ENCODE data around the gene COG5. TPM values are rescaled to one million over a fixed set of nuclear protein-coding genes. Genes with fewer than 3 reads are reported as not detected.

Gene COG5
- polyA plus RNA-seq, 3 donors: 12.7 to 29.0 (median 28.1) TPM

GRCh38 chr7:107209565-107209964, 354.2 kb downstream of the COG5 start:
- WGBS (ENCODE audit: insufficient coverage): 100% methylated on average over 4 of the region's 4 CpGs
- Mint-ChIP-seq H3K4me3 (no peak overlapping the region), H3K27ac (no peak overlapping the region), H3K9me3 (peaks cover 0 to 6% (median 3%) of the 10 kb centered on the region in 7 donors), H3K27me3 (ENCODE audit: low read depth in 3 of 3) (no peaks in the 10 kb centered on the region), H3K36me3 (peaks cover 49 to 69% of the 10 kb centered on the region in 2 donors), H3K4me1 (peaks cover 6% of the 10 kb centered on the region)
- no peak overlapping the region for H2AFZ ChIP-seq (ENCODE audit: insufficient read depth, low read depth, low read length, poor library complexity, severe bottlenecking)
- TF ChIP-seq CTCF (IDR thresholded peaks at IDR 0.05): no peak
- H3K27ac ChIP-seq (ENCODE audit: low read depth in 1 of 2, low read length in 2 of 2): no peak overlapping the region
- H3K9me3 ChIP-seq (replicated peaks in 1 of 2; ENCODE audit: control insufficient read depth in 1 of 2, insufficient read depth in 1 of 2, low read length in 2 of 2): peaks cover 0 to 8% of the 10 kb centered on the region in 2 donors
- no peak overlapping the region for H3K4me2 ChIP-seq (replicated peaks; ENCODE audit: extremely low read depth, low read length, poor library complexity, severe bottlenecking)
- no peaks in the 10 kb centered on the region for H3K79me2 ChIP-seq (ENCODE audit: insufficient read depth, low read length)
- no peak overlapping the region for H3K9ac ChIP-seq (ENCODE audit: insufficient read depth, low read length, poor library complexity, severe bottlenecking)
- no peak overlapping the region for H3K4me3 ChIP-seq (replicated peaks in 1 of 3; ENCODE audit: low read depth in 2 of 3, low read length in 3 of 3)
- no peaks in the 10 kb centered on the region for H3K4me1 ChIP-seq (ENCODE audit: control insufficient read depth in 1 of 2, insufficient read depth in 2 of 2, low read length in 2 of 2)
- intact Hi-C loops (cut with micrococcal nuclease): loop anchor here in 1 of 2 donors (10.0 kb wide), 1 partner anchor 665 kb away; no protein-coding TSS in a partner anchor
- peaks cover 47 to 68% of the 10 kb centered on the region in 2 donors for H3K36me3 ChIP-seq (replicated peaks in 1 of 2; ENCODE audit: control insufficient read depth in 1 of 2, insufficient read depth in 2 of 2, low read length in 2 of 2)
- no peaks in the 10 kb centered on the region for H3K27me3 ChIP-seq (ENCODE audit: control insufficient read depth in 2 of 2, insufficient read depth in 2 of 2, low read length in 2 of 2)
- H4K20me1 ChIP-seq (ENCODE audit: insufficient read depth, low read length): no peaks in the 10 kb centered on the region
- no peak for DNase-seq

- H3K27ac ChIP-seq (ENCODE audit: low read depth in 1 of 2, low read length in 2 of 2): peak overlapping the region in 1 of 2 donors; percentile 23
- peaks cover 6% of the 10 kb centered on the region for H3K4me1 Mint-ChIP-seq
- H3K79me2 ChIP-seq (ENCODE audit: insufficient read depth, low read length): no peaks in the 10 kb centered on the region
- no peak overlapping the region for H3K4me3 ChIP-seq (replicated peaks in 1 of 3; ENCODE audit: low read depth in 2 of 3, low read length in 3 of 3)
- H3K9me3 ChIP-seq (replicated peaks in 1 of 2; ENCODE audit: control insufficient read depth in 1 of 2, insufficient read depth in 1 of 2, low read length in 2 of 2): peaks cover 0 to 5% of the 10 kb centered on the region in 2 donors
- peaks cover 57 to 76% of the 10 kb centered on the region in 2 donors for H3K36me3 Mint-ChIP-seq
- no peak overlapping the region for H2AFZ ChIP-seq (ENCODE audit: insufficient read depth, low read depth, low read length, poor library complexity, severe bottlenecking)
- peaks cover 0 to 4% (median 0%) of the 10 kb centered on the region in 7 donors for H3K9me3 Mint-ChIP-seq
- no peaks in the 10 kb centered on the region for H3K4me1 ChIP-seq (ENCODE audit: control insufficient read depth in 1 of 2, insufficient read depth in 2 of 2, low read length in 2 of 2)
- no peak overlapping the region for H3K27ac Mint-ChIP-seq
- TF ChIP-seq CTCF (IDR thresholded peaks at IDR 0.05): no peak
- intact Hi-C loops (cut with micrococcal nuclease): loop anchor here in 1 of 2 donors (10.0 kb wide), 1 partner anchor 666 kb away; no protein-coding TSS in a partner anchor
- no peak overlapping the region for H3K4me2 ChIP-seq (replicated peaks; ENCODE audit: extremely low read depth, low read length, poor library complexity, severe bottlenecking)
- no peak for DNase-seq
- H4K20me1 ChIP-seq (ENCODE audit: insufficient read depth, low read length): peaks cover 3% of the 10 kb centered on the region
- no peak overlapping the region for H3K4me3 Mint-ChIP-seq
- peaks cover 57 to 78% of the 10 kb centered on the region in 2 donors for H3K36me3 ChIP-seq (replicated peaks in 1 of 2; ENCODE audit: control insufficient read depth in 1 of 2, insufficient read depth in 2 of 2, low read length in 2 of 2)
- no peaks in the 10 kb centered on the region for H3K27me3 ChIP-seq (ENCODE audit: control insufficient read depth in 2 of 2, insufficient read depth in 2 of 2, low read length in 2 of 2)
- H3K9ac ChIP-seq (ENCODE audit: insufficient read depth, low read length, poor library complexity, severe bottlenecking): no peak overlapping the region
- no peaks in the 10 kb centered on the region for H3K27me3 Mint-ChIP-seq (ENCODE audit: low read depth in 3 of 3)
- WGBS (ENCODE audit: insufficient coverage): 100% methylated on average over 1 of the region's 5 CpGs
Measured at GRCh38 chr7:107208563-107208962, 355.2 kb downstream of the COG5 start.
